GM18909 (cell line): ENCODE measurements around the gene MSI2.
"Not testable (repeated sequence)": the region's sequence is repeated elsewhere in the genome, so short reads cannot be mapped to it uniquely, and the experiment has no call there.

ENCODE experiments used
- ATAC-seq: cut with Tn5 transposase; IDR thresholded peaks from one replicate; pipeline ENCODE4 v1.9.1; 2021; ENCODE audit warnings: mild to moderate bottlenecking; ENCODE audit not compliant: unreplicated experiment, poor library complexity

Gene MSI2

GRCh38 chr17:57489321-57489720 is 233.0 kb downstream of the MSI2 start:
- no peak for ATAC-seq

GRCh38 chr17:57490111-57490845 is 234.0 kb downstream of the MSI2 start:
- ATAC-seq: no peak

- ATAC-seq: no peak
Measured at GRCh38 chr17:57490890-57491289, 234.6 kb downstream of the MSI2 start.

GRCh38 chr17:57493171-57493570 is 236.8 kb downstream of the MSI2 start:
- ATAC-seq: no peak

GRCh38 chr17:57493625-57494024 is 237.3 kb downstream of the MSI2 start:
- ATAC-seq: no peak

- no peak for ATAC-seq
Measured at GRCh38 chr17:57494443-57494842, 238.1 kb downstream of the MSI2 start.

- ATAC-seq: no peak
Measured at GRCh38 chr17:57495771-57496170, 239.4 kb downstream of the MSI2 start.

- no peak for ATAC-seq
Measured at GRCh38 chr17:57496382-57496781, 240.1 kb downstream of the MSI2 start.

GRCh38 chr17:57498443-57498842 is 242.1 kb downstream of the MSI2 start:
- ATAC-seq: no peak

GRCh38 chr17:57499221-57499620 is 242.9 kb downstream of the MSI2 start:
- ATAC-seq: not testable (repeated sequence)

- no peak for ATAC-seq
Measured at GRCh38 chr17:57499648-57500049, 243.3 kb downstream of the MSI2 start.

GRCh38 chr17:57501016-57501415 is 244.7 kb downstream of the MSI2 start:
- ATAC-seq: no peak

GRCh38 chr17:57502022-57502421 is 245.7 kb downstream of the MSI2 start:
- no peak for ATAC-seq

GRCh38 chr17:57502811-57503241 is 246.5 kb downstream of the MSI2 start:
- no peak for ATAC-seq

GRCh38 chr17:57504208-57504607 is 247.9 kb downstream of the MSI2 start:
- no peak for ATAC-seq

GRCh38 chr17:57505841-57506773 is 249.8 kb downstream of the MSI2 start:
- no peak for ATAC-seq

GRCh38 chr17:57506774-57507127 is 250.4 kb downstream of the MSI2 start:
- ATAC-seq: no peak

GRCh38 chr17:57507828-57508227 is 251.5 kb downstream of the MSI2 start:
- no peak for ATAC-seq

- ATAC-seq: no peak
Measured at GRCh38 chr17:57508671-57509070, 252.3 kb downstream of the MSI2 start.

GRCh38 chr17:57511475-57512123 is 255.3 kb downstream of the MSI2 start:
- no peak for ATAC-seq

- ATAC-seq: no peak
Measured at GRCh38 chr17:57512258-57512657, 255.9 kb downstream of the MSI2 start.
